ENCODE measurements around the gene KRI1. TPM values are rescaled to one million over a fixed set of nuclear protein-coding genes. Genes with fewer than 3 reads are reported as not detected.

The KRI1 gene
- total and polyA plus RNA-seq, 2 donors (not counting 1 experiment from before 2014, with no cell fraction given): 8.6 to 9.4 TPM

DNA sequence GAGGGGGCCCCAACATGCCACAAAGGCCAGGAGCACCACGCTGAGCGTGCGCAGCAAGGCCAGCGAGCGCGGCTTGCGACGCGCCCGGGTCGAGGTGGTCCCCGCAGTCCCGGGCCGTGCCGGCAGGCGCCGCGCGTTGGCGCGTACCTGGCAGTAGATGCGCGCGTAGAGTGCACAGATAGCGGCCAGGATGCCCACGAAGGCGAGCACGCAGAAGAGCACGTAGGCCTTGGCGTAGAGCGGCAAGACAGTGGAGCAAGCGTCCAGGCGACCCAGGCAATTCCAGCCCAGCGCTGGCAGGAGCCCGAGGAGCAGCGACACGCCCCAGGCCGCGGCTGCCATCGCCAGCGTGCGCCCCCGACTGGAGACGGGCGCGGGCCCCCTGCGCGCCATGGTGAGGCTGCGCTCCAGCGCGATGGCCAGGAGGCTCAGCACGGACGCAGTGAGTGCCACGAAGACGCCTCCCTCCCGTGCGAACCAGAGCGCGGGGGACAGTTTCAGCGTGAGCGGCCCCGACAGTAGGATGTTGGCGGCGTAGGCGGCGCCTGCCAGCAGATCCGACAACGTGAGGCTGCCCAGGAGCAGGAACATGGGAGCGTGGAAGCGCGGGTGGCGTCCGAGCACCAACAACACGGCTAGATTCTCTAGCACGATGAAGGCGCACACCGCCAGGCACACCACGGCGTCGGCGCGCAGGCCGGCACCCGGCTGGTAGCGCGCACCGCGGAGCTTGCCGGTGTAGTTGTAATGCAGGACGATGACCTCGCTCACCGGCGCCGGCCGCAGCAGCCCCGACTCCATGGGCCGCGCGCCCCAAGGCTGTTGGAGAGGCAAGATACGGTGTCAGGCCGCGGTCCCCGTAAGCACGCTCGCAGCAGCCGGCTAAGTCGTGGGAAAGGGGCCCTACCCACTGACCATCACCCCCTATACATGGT, 51.3 kb downstream of the KRI1 start:
- no peaks in the 10 kb centered on the region for H3K9me3 ChIP-seq (ENCODE audit: control insufficient read depth, insufficient read depth, low read depth, low read length)
- DNase-seq (ENCODE audit: low read depth in 2 of 2): no peak
- no peaks in the 10 kb centered on the region for H3K36me3 ChIP-seq (ENCODE audit: control insufficient read depth, insufficient read depth, low read length)
- no peak overlapping the region for H3K4me3 ChIP-seq (replicated peaks in 1 of 4; ENCODE audit: control extremely low read depth in 1 of 4, insufficient read depth in 1 of 4, low read depth in 3 of 4, low read length in 4 of 4)
- no peak overlapping the region for H3K27ac ChIP-seq (ENCODE audit: insufficient read depth, low read length)
- H4K20me1 ChIP-seq (ENCODE audit: control insufficient read depth, extremely low read depth, insufficient read depth, low read length): no peaks in the 10 kb centered on the region
- H3K79me2 ChIP-seq (ENCODE audit: control insufficient read depth, insufficient read depth, low read length): no peaks in the 10 kb centered on the region
- no peak overlapping the region for H3K4me2 ChIP-seq (ENCODE audit: extremely low read depth, insufficient read depth, low read length)
- H2AFZ ChIP-seq (ENCODE audit: low read length): no peak overlapping the region
- peaks cover 4% of the 10 kb centered on the region for H3K4me1 ChIP-seq (ENCODE audit: control insufficient read depth, extremely low read depth, insufficient read depth, low read length)
- H3K9ac ChIP-seq (ENCODE audit: insufficient read depth, low read length): no peak overlapping the region
- TF ChIP-seq, protein P1, sequence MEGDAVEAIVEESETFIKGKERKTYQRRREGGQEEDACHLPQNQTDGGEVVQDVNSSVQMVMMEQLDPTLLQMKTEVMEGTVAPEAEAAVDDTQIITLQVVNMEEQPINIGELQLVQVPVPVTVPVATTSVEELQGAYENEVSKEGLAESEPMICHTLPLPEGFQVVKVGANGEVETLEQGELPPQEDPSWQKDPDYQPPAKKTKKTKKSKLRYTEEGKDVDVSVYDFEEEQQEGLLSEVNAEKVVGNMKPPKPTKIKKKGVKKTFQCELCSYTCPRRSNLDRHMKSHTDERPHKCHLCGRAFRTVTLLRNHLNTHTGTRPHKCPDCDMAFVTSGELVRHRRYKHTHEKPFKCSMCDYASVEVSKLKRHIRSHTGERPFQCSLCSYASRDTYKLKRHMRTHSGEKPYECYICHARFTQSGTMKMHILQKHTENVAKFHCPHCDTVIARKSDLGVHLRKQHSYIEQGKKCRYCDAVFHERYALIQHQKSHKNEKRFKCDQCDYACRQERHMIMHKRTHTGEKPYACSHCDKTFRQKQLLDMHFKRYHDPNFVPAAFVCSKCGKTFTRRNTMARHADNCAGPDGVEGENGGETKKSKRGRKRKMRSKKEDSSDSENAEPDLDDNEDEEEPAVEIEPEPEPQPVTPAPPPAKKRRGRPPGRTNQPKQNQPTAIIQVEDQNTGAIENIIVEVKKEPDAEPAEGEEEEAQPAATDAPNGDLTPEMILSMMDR (conservative IDR thresholded peaks at IDR 0.05 in 1 of 2, IDR thresholded peaks at IDR 0.05 in 1 of 2; ENCODE audit: low read depth in 1 of 2, low read length in 2 of 2): no peak
- peak; percentile 88 for TF ChIP-seq EZH2 (IDR thresholded peaks at IDR 0.05; ENCODE audit: low read length, missing control alignments)
- H3K27me3 ChIP-seq (ENCODE audit: control insufficient read depth, insufficient read depth, low read length): peaks cover 45% of the 10 kb centered on the region

DNA sequence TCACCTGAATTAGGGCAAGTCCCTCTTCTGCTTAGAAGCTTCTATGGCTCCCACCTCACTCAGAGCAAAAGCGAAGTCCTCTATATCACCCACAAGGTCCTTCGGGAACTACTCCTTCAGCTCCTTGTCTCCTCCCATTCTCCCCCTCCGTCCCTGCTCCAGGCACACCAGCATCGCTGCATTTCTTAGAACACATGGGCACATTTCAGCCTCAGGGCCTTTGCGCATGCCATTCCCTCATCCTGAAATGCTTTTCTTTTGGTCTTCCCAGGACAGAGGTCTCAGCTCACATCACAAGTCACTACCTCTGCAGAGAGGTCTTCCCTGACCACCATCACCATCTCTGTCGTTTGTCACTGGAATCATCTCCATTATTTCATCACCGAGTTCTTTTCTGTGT, 52.6 kb downstream of the KRI1 start:
- Histone ChIP-seq H3K4me3 (replicated peaks in 1 of 4; ENCODE audit: control extremely low read depth in 1 of 4, insufficient read depth in 1 of 4, low read depth in 3 of 4, low read length in 4 of 4) (no peak overlapping the region), H2AFZ (ENCODE audit: low read length) (no peak overlapping the region), H3K4me2 (ENCODE audit: extremely low read depth, insufficient read depth, low read length) (no peak overlapping the region), H3K27ac (ENCODE audit: insufficient read depth, low read length) (no peak overlapping the region), H3K36me3 (ENCODE audit: control insufficient read depth, insufficient read depth, low read length) (no peaks in the 10 kb centered on the region), H4K20me1 (ENCODE audit: control insufficient read depth, extremely low read depth, insufficient read depth, low read length) (no peaks in the 10 kb centered on the region), H3K79me2 (ENCODE audit: control insufficient read depth, insufficient read depth, low read length) (no peaks in the 10 kb centered on the region), H3K9me3 (ENCODE audit: control insufficient read depth, insufficient read depth, low read depth, low read length) (no peaks in the 10 kb centered on the region), H3K4me1 (ENCODE audit: control insufficient read depth, extremely low read depth, insufficient read depth, low read length) (peaks cover 4% of the 10 kb centered on the region), H3K9ac (ENCODE audit: insufficient read depth, low read length) (no peak overlapping the region), H3K27me3 (ENCODE audit: control insufficient read depth, insufficient read depth, low read length) (peaks cover 34% of the 10 kb centered on the region)
- TF ChIP-seq EZH2 (IDR thresholded peaks at IDR 0.05; ENCODE audit: low read length, missing control alignments): no peak
- TF ChIP-seq, protein P1 (conservative IDR thresholded peaks at IDR 0.05 in 1 of 2, IDR thresholded peaks at IDR 0.05 in 1 of 2; ENCODE audit: low read depth in 1 of 2, low read length in 2 of 2): no peak
- no peak for DNase-seq (ENCODE audit: low read depth in 2 of 2)

DNA sequence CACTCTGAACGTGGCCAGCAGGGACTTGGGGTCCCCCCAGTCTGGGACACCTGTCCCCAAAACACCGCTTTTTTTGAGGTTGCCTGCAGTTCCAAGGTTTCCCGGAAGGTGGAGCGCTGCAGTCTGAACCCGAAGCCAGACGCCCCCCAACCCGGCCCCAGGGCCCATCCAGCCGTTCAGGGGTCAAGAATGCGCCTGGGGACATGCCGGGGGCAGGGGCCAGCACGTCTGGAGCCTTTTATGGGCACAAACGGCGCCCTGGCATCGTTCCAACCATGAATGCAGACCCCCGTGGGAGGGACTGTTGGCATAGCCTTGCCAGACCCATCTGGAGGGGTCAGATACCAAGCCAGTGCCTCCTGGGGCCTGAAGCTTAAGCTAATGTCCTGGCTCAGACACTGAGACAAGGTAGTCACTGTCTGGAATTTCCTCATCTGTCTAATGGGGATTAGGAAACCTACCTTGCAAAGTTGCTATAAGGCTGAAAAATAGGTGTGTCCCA, 55.5 kb downstream of the KRI1 start:
- Histone ChIP-seq H3K27ac (ENCODE audit: insufficient read depth, low read length) (no peak overlapping the region), H3K36me3 (ENCODE audit: control insufficient read depth, insufficient read depth, low read length) (no peaks in the 10 kb centered on the region), H3K79me2 (ENCODE audit: control insufficient read depth, insufficient read depth, low read length) (no peaks in the 10 kb centered on the region), H3K9me3 (ENCODE audit: control insufficient read depth, insufficient read depth, low read depth, low read length) (no peaks in the 10 kb centered on the region), H3K4me3 (replicated peaks in 1 of 4; ENCODE audit: control extremely low read depth in 1 of 4, insufficient read depth in 1 of 4, low read depth in 3 of 4, low read length in 4 of 4) (no peak overlapping the region), H4K20me1 (ENCODE audit: control insufficient read depth, extremely low read depth, insufficient read depth, low read length) (no peaks in the 10 kb centered on the region), H3K27me3 (ENCODE audit: control insufficient read depth, insufficient read depth, low read length) (peaks cover 23% of the 10 kb centered on the region), H2AFZ (ENCODE audit: low read length) (no peak overlapping the region), H3K4me2 (ENCODE audit: extremely low read depth, insufficient read depth, low read length) (no peak overlapping the region), H3K4me1 (ENCODE audit: control insufficient read depth, extremely low read depth, insufficient read depth, low read length) (no peaks in the 10 kb centered on the region), H3K9ac (ENCODE audit: insufficient read depth, low read length) (no peak overlapping the region)
- TF ChIP-seq, protein P1 (conservative IDR thresholded peaks at IDR 0.05 in 1 of 2, IDR thresholded peaks at IDR 0.05 in 1 of 2; ENCODE audit: low read depth in 1 of 2, low read length in 2 of 2): peak; percentile 58 to 77
- TF ChIP-seq EZH2 (IDR thresholded peaks at IDR 0.05; ENCODE audit: low read length, missing control alignments): no peak
- no peak for DNase-seq (ENCODE audit: low read depth in 2 of 2)
